ENCODE results near the gene RNF182.
"Not testable (repeated sequence)": the region's sequence is repeated elsewhere in the genome, so short reads cannot be mapped to it uniquely, and the experiment has no call there.

RNF182 gene, protein sequence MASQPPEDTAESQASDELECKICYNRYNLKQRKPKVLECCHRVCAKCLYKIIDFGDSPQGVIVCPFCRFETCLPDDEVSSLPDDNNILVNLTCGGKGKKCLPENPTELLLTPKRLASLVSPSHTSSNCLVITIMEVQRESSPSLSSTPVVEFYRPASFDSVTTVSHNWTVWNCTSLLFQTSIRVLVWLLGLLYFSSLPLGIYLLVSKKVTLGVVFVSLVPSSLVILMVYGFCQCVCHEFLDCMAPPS

DNA sequence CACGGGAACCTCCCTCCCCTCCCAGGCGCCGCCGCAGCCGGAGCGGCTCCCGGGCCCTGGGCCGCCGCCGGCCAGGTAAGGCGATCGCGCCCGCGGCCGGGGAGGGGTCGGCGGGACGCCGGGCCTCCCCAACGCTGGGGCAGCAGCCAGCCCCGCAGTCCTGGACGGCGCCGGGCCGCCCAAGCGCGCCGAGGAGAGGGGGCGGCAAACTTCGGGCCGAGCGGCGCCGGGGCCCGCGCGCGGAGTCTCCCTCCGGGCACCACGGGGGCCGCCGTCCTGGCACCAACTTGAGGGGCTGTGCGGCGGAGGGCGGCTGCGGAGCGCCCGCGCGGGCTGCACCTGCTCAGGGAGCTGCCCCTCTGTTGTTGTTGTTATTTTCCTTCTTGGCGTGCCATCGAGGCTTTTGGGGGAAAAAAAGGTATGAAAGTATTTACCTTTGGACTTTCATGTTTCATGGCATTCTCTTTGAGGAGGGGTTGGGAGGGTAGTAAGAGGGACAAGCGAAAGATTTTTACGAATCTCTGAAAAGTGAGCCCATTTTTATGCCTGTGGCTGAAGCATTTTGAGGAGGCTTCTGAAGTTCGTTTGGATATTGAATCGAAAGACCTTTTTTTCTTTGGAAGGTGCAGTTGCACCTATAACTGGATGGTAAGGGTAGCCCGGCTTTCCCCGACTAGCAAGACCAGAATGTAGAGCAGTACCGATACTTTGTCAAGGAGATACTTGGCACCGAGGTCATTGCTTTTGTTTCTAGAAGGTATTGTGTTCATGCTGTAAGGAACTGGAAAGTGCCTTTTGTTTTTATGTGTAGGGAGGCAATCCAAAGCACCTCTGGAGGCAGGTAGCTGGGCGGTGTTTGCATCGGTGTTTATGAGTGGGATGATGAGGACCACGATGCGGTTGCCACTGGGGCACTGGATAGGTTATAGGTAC is at the start of gene RNF182:
Gene RNF182 (plus strand): TSS at position 4 of the 933 bp plus-strand sequence. CDS start 52,168 bp downstream, outside the sequence.
- DNase-seq (ENCODE audit: low spot score) = peak; percentile 23

DNA sequence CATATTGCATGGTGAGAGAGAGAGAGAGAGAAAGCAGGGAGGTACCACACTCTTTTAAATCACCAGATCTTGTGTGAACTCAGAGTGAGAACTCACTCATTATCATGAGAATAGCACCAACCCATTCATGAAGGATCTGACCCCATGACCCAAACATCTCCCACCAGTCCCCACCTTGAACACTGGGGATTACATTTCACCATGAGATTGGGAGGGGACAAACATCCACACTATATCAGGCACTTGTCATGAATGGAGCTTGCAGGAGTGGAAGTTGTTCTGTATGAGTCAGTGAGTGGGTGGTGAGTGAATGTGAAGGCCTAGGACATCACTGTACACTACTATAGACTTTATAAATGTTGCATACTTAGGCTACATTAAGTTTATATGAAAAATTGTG is 47.7 kb upstream of the RNF182 start:
- DNase-seq (ENCODE audit: low spot score) = no peak

DNA sequence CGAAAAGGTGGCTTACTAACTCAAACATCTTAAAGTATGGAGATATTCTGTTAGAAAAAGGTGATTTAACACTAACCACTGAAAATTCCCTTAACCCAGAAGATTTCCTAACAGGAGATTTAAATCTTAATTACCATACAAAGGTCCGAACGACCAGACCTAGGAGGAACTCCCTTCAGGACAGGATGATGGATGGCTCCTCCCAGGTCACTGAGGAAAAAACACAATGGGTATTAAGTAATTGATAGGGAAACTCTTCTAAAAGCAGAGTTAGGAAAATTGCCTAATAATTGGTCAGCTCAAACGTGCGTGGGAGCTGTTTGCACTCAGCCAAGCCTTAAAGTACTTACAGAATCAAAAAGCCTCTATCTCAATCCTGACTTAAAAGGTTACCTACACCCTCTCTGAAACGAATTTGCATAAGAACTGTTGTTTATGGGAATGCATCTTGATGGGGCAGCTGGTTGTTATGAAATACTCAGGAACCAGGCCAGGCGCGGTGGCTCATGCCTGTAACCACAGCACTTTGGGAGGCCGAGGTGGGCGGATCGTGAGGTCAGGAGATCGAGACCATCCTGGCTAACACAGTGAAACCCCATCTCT is 44.6 kb upstream of the RNF182 start:
- DNase-seq (ENCODE audit: low spot score) = not testable (repeated sequence)

DNA sequence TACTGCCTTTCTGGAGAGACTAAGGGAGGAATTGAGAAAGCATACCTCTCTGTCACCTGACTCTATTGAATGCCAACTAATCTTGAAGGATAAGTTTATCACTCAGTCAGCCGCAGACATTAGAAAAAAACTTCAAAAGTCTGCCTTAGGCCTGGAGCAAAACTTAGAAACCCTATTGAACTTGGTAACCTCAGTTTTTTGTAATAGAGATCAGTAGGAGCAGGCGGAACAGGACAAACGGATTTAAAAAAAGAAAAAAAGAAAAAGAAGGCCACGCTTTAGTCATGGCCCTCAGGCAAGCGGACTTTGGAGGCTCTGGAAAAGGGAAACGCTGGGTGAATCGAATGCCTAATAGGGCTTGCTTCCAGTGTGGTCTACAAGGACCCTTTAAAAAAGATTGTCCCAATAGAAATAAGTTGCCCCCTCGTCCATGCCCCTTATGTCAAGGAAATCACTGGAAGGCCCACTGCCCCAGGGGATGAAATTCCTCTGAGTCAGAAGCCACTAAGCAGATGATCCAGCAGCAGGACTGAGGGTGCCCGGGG is 43.1 kb upstream of the RNF182 start:
- no peak for DNase-seq (ENCODE audit: low spot score)

DNA sequence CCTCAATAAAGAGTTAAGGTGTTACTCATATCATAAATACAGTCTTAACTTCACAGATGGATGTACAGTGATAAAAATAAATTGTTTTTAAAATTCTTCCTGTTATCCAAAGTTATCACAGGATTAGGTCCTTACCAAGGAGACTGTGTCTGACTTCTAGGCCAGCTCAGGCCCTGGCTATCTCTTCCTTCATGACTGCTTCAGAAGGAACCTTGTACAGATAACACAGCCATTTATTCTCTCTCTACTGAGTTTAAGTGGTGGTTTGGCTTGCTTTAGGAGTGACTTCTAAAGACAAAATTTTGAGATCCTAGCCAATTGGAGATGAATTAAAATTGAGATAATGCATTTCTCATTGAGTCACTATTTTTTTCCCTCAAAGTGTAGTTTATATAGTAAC is 40.8 kb upstream of the RNF182 start:
- no peak for DNase-seq (ENCODE audit: low spot score)

DNA sequence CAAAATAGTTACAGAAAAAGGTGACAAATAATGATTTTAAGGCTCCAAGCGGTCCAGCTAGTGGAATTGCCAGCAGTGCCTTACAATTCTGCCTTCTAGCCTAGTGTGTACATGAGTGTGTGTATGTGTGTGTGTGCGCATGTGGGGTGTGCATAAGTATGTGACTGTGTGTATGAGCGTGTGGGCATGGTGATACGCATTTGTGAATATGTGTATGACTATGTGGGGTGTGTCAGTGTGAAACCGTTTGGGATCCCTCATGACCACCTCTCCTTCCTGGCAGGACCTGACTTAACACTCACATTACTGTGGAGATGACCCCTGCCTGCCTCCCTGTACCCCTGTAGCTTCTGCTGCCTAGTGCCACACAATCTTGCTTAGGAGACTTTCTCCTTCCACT is 40.4 kb upstream of the RNF182 start:
- no peak for DNase-seq (ENCODE audit: low spot score)

DNA sequence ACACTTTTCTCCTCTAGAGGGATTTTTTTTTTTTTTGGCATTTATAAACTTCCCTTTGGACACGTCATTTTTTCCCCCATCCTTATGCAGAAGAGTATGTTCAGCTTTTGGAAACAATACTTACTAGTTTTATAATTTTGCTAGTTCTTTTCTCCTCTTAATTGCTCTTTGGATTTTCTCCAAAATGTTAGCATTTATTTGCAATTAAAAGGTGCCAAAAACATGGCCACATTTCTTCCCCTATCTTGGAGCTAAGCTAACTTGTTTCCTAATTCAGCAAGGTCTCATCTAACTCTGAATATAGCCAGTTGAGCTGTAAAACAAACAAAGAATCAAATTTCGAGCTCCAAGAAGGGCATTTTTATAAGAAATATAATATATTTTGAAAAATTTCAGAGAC is 39.2 kb upstream of the RNF182 start:
- DNase-seq (ENCODE audit: low spot score) = no peak

DNA sequence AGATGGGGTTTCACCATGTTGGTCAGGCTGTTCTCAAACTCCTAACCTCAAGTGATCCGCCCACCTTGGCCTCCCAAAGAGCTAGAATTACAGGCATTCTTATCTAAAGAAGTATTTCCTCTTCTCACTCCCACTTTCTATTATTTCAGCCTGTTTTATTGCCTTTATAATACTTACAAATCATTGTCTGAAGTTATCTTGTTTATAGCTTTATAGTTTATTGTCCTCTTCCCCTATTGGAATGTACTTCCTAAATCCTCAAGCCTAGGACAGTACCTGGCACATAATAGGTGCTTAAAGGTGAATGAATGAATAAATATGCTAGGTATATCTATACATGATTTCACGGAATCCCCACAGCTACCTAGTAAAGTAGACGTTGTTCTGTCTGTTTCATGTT is 37.8 kb upstream of the RNF182 start:
- no peak for DNase-seq (ENCODE audit: low spot score)

DNA sequence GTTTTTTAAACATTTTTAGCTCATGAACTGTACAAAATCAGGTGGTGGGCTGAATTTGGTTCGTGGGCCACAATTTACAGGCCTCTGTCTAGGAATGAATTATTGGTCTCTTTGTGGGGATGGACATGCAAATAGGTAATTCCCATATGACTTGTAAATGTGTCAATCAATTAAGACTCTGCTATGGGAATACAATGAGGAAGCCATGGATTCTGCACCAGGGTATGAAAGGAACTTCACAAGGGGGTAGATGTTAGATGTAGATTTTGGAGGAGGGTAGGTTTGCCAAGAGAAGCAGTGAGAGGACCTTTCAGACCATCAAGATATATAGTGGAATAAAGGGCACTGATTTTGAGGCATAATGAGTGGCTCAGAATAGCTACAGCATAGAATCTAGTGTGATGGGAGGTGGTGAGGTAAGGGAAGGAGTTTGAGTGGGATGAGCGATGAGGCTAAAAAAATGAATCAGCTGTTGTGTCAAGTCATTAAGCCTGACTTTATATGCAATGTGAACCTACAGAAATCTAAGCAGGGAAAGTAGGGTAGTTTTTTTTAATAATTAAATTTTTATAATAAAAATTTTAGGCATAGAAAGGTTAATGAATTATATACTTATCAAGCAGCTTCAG is 32.6 kb upstream of the RNF182 start:
- DNase-seq (ENCODE audit: low spot score) = no peak

DNA sequence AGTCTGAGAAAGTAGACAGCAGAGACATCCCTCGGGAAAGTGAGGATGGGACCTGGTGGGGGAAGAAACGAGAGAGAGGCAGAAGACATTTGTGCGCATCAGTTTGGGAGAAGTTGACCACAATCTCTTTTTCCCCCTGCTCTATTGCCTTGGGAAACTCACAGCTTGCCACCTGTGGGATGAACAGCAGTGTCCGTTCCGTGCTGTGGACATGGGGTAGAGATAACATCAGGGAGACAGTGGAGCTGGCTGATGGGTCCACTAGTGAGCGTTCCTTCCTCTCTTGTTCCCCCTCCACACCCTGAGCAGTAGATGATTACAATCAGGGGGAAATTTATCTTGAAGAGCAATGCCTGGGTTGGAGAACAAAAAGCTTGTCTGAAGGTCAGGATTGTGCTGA is 21.8 kb upstream of the RNF182 start:
- DNase-seq (ENCODE audit: low spot score) = no peak

DNA sequence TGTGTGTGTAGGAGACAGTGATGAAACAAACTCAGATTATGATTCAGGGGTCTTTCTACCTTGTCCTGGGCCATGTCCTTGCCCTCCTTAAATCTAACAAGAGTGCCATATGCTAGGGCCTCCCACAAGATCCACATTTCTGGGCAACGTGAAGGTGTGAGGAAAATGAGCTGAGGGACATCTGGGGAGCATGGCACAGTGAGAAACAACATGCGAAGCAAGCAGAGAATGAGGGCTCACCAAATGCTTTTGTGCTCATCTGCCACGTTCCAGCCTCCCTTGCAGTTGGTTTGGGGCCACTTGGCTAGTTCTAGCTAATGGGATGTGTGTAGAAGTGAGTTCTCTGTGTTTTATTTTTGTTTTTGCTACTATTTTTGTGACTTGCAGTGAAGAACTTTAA is 21.4 kb upstream of the RNF182 start:
- no peak for DNase-seq (ENCODE audit: low spot score)

DNA sequence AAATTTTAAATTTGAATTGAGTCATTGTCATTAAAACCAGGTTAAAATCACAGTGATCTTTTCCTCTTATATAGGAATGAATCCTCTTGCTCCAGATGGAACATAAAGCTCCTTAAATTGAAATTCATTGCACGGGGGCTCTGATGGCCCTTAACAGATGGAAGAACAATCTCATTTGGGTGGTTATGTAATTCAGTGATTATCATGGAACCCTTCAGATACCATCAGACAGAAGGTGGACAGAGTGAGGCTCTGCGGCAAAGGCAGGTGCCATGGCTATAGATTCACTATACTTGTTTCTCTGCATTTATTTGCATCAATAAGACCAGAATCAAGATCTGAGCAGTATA is 17.8 kb upstream of the RNF182 start:
- DNase-seq (ENCODE audit: low spot score) = no peak

DNA sequence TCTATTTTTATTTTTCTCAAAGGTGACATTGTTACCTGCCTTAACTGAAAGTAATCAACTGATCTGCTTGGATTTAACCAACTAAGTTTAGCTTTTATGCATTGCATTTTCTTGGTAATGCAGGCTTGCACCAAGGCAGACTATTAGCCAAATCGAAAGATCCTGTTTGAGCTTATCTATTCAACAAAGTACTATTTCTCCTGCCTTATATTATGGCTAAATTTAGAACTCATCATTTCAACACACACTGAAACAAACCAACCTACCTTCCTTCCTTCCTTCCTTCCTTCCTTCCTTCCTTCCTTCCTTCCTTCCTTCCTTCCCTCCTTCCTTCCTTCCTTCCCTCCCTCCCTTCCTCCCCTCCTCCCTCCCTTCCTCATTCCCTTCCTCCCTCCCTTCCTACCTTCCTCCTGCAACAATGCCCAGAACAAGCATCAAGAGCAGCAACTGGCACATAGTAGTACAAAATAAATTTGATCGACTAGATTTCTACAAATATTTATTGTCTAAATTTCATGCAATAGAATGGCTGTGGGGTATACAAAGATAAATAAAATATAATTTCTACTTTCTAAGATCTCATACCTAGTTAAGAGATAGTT is 17.0 kb upstream of the RNF182 start:
- no peak for DNase-seq (ENCODE audit: low spot score)

DNA sequence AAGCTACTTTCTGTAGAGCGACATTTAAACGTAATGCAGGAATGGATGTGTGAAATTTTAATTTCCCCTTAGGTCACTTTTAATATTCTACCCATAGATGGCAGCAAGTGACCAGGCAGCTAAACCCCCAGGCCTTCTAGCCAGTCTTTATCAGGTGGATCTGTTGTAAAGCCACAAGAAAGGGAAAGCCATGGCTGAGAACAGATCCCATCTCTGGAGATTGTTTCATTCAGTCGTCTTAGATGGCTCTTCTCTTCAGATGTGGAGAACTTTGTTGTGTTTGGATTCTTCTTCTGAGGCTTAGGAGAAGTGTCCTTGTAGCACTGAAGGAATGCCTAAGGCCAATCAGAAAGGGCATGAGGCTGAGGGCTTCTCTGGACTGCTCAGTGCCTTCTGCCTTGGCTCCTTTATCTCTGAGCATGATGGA is 15.8 kb upstream of the RNF182 start:
- DNase-seq (ENCODE audit: low spot score) = peak; percentile 68

DNA sequence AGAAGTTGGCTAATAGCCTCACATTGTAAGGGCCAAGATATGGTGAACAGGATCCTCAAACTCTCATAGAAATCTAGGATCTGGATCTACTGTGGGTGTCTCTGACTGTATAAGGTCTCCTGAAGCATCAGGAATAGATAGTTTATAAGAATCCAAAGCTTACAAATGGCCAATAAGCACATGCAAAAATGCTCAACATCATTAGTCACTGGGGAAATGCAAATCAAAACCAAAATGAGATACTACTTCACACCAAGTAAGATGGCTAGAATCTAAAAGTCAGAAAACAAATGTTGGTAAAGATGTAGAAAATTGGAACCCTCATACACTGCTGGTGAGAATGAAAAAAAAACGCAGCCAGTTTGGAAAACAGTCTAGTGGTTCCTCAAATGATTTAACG is 14.3 kb upstream of the RNF182 start:
- DNase-seq (ENCODE audit: low spot score) = no peak

DNA sequence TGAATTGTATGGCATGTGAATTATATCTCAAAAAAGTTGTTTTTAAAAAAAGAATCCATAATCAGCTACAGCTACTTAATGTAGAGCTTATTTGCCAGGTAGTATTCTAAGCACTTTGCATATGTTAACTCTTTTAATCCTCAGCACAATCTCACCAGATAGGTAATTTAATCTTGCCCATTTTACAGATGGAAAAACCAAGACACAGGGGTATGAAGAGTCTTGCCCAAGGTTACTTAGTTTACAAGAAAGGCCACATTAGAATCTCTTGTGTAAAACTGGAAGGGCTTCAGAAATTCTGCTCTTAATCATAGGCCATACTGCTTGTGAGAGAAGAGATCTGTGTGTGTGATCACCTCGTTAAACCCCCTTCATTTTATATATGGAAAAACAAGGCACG is 13.4 kb upstream of the RNF182 start:
- DNase-seq (ENCODE audit: low spot score) = no peak

DNA sequence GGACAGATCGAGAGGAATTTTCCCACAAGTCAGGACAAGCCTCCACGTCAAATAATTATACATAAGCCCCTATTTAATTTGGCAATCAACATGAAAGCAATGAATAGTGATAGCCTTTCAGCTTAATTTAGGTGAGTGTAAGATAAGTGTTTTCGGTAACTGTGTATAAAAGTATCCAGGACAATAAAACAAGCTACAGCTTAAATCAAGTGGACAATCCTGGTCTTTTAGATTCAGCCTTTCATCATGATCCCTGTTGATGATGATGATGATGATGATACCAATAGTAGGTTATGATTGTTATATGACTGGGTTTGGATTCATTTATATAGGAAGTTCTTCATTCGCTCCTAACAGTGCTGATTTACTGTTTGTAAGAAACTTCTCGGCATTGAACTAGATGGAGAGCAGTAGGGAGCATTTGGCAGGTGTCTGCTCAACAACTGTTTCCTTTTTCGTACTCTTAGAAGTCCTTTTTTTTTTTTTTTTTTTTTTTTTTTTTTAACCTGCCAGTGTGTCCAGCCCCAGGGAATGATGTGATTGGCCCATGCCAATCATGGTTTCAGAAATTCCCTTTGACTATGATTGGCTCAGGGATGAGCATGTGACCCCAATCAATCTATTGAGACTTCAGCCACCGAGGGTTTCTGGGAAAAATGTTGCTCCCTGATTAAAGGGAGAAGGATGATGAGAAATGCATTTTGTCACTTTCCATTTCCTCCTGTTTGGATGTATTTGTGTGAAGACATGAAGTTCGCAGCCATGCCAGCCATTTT is 11.3 kb upstream of the RNF182 start:
- no peak for DNase-seq (ENCODE audit: low spot score)

DNA sequence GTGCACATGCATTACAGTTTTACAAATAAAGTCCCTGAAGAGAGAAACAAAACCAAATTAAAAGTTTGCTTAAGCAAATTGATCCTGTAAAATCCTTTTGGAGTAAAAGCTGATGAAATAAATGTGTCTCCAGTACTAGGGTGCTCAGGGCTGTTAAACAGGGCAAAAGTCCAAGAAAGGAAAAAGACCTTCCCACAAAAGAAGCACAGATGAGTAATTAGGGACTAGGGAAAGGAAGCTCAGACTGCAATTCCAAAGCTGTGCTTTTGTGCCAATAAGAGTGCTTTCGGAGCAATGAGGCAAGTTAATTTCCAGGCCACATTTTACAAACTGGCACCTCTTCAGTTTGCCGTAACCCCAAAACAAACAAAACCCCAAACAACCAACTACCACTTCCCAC is 10.4 kb upstream of the RNF182 start:
- no peak for DNase-seq (ENCODE audit: low spot score)

DNA sequence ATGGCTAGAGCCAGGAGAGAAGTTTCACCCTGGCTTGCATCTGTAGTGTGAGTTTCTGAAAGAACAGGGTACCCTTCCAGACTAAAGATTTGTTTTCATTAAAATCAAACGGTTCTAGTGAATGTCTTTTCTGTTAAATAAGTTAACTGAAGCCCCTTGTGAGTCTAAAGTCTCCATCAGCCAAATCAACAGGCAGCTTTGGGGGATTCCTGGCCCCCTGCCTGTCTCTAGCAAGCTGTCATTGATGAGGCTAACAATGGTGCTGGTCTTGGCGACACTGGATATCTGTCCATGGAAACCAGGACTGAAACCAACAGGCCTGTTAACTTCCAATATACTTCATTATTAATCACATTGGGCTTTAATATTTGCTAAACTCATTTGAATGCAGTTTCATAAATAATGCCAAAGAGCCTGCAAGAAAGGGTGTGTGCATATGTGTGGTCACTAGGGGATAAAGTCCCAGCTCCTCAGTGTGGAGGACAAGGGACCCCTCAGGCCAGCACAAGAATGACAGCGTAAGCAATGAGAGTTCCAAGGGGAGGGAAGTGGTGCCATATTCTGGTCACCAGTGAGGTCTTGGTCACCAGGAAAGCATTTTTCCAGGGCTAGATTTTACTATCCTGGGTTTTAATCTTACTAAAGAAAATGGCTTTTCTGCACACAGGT is 9.1 kb upstream of the RNF182 start:
- no peak for DNase-seq (ENCODE audit: low spot score)

DNA sequence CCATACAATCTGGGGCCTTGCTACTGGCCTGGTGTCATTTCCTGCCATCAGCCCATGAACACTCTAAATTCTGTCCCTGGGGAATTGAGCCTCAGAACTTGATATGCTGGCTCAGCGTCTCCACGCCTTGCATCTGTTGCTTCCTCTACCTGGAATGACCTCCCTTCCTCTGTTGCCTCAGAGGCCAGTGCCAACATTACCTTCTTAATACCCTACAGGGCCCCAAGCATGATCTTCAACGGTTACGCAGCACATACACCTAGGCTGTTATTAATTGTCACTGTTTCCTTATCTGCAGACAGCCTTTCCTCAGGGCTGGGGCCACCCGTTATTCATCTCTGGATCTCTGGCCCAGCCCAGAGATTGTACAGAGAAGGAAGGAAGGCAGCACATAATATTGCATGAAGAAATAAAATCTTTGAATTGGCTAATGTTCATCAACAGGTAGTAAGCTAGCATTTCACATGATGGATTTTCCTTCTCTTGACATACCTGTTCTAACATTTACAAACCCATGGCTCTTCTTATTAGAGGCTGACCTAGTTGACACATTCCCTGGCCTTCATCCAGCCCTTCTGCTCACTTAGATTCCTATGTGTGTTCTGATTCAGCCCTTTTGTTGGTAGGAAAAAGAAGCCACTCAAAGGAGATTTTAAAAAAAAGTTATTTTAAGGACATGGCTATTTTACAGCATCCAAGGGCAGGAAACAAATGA is 8.4 kb upstream of the RNF182 start:
- no peak for DNase-seq (ENCODE audit: low spot score)
